Measurements from ENCODE around the gene MAFB.

The MAFB gene

GRCh38 chr20:40654876-40655275, 34.2 kb downstream of the MAFB start:
- DNase-seq, result no peak

GRCh38 chr20:40652441-40652987, 36.5 kb downstream of the MAFB start:
- no peak for DNase-seq

- no peak for DNase-seq
Measured at GRCh38 chr20:40651151-40651550, 37.9 kb downstream of the MAFB start.

- no peak for DNase-seq
Measured at GRCh38 chr20:40650707-40651106, 38.3 kb downstream of the MAFB start.

- no peak for DNase-seq
Measured at GRCh38 chr20:40648210-40649072, 40.6 kb downstream of the MAFB start.

GRCh38 chr20:40646813-40647212, 42.2 kb downstream of the MAFB start:
- no peak for DNase-seq

- no peak for DNase-seq
Measured at GRCh38 chr20:40646361-40646760, 42.7 kb downstream of the MAFB start.

- DNase-seq, result no peak
Measured at GRCh38 chr20:40644863-40645262, 44.2 kb downstream of the MAFB start.

GRCh38 chr20:40643891-40644290, 45.1 kb downstream of the MAFB start:
- DNase-seq, result no peak

- DNase-seq, result no peak
Measured at GRCh38 chr20:40641809-40642208, 47.2 kb downstream of the MAFB start.

GRCh38 chr20:40641202-40641601, 47.8 kb downstream of the MAFB start:
- DNase-seq, result no peak

GRCh38 chr20:40640667-40641066, 48.4 kb downstream of the MAFB start:
- DNase-seq, result no peak

- no peak for DNase-seq
Measured at GRCh38 chr20:40639676-40640355, 49.2 kb downstream of the MAFB start.

- no peak for DNase-seq
Measured at GRCh38 chr20:40639132-40639531, 49.9 kb downstream of the MAFB start.

GRCh38 chr20:40638414-40638813, 50.6 kb downstream of the MAFB start:
- DNase-seq, result no peak

GRCh38 chr20:40637176-40637575, 51.9 kb downstream of the MAFB start:
- DNase-seq, result no peak

GRCh38 chr20:40636486-40636885, 52.5 kb downstream of the MAFB start:
- DNase-seq, result no peak

GRCh38 chr20:40635971-40636370, 53.1 kb downstream of the MAFB start:
- DNase-seq, result no peak

All from hematopoietic multipotent progenitor cell treated with erythropoietin and hydrocortisone succinate and interleukin-3 and kit ligand, for 4 days (in vitro differentiated cells).